ENCODE results near the gene BPIFB3.
A peak's percentile ranks its signal among the peaks of the same experiment; 100 is the strongest.
"Not testable (repeated sequence)": the region's sequence is repeated elsewhere in the genome, so short reads cannot be mapped to it uniquely, and the experiment has no call there.

BPIFB3 gene

DNA sequence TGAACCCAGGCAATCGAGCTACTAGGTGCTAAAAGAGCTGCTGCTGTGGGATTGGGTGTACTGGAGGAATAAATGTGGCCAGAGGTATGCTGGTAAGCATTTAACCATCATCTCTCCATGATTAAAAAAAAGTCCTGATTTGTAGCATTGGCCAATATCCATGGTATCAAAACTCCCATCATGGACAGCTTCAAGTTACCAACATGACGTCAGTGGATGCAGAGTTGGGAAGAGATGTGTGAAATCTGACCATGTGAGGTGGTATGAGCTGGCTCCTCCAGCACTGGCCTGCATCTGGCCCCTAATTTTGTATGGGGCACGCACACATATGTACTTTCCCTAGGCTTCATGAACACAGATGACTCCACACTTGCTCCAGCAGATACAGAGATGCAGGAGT lies 37.4 kb downstream of the BPIFB3 start:
- TF ChIP-seq, protein P1, sequence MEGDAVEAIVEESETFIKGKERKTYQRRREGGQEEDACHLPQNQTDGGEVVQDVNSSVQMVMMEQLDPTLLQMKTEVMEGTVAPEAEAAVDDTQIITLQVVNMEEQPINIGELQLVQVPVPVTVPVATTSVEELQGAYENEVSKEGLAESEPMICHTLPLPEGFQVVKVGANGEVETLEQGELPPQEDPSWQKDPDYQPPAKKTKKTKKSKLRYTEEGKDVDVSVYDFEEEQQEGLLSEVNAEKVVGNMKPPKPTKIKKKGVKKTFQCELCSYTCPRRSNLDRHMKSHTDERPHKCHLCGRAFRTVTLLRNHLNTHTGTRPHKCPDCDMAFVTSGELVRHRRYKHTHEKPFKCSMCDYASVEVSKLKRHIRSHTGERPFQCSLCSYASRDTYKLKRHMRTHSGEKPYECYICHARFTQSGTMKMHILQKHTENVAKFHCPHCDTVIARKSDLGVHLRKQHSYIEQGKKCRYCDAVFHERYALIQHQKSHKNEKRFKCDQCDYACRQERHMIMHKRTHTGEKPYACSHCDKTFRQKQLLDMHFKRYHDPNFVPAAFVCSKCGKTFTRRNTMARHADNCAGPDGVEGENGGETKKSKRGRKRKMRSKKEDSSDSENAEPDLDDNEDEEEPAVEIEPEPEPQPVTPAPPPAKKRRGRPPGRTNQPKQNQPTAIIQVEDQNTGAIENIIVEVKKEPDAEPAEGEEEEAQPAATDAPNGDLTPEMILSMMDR (IDR thresholded peaks at IDR 0.05; ENCODE audit: low read depth, low read length) = no peak
- DNase-seq (ENCODE audit: low read depth in 2 of 2) = no peak
- no peak overlapping the region for H3K4me3 ChIP-seq (replicated peaks in 1 of 2; ENCODE audit: low read depth in 2 of 2, low read length in 2 of 2)

- no peak overlapping the region for H3K4me3 ChIP-seq (replicated peaks in 1 of 2; ENCODE audit: low read depth in 2 of 2, low read length in 2 of 2)
- no peak for DNase-seq (ENCODE audit: low read depth in 2 of 2)
- TF ChIP-seq, protein P1 (IDR thresholded peaks at IDR 0.05; ENCODE audit: low read depth, low read length) = no peak
These were observed 38.0 kb downstream of the BPIFB3 start for GRCh38 chr20:33091693-33092092.

- H3K4me3 ChIP-seq (replicated peaks in 1 of 2; ENCODE audit: low read depth in 2 of 2, low read length in 2 of 2) = no peak overlapping the region
- TF ChIP-seq, protein P1 (IDR thresholded peaks at IDR 0.05; ENCODE audit: low read depth, low read length) = no peak
- DNase-seq (ENCODE audit: low read depth in 2 of 2) = no peak
These were observed 38.7 kb downstream of the BPIFB3 start for GRCh38 chr20:33092361-33092760.

DNA sequence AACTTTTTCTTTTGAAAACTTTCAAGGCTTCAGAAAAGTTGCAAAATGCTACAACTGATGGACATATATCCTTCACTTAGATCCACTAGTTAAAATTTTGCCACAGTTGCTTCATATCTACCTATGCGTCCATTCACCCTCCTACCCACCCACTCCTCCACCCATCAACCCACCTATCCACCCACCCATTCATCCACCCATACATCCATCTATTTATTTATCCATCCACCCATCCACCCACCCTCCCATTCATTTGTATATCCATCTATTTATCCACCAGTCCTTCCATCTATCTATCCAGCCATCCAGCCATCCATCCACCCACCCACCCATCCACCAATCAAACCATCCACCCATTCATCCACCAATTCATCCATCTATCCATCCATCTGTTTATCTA lies 39.4 kb downstream of the BPIFB3 start:
- TF ChIP-seq, protein P1 (IDR thresholded peaks at IDR 0.05; ENCODE audit: low read depth, low read length) = no peak
- no peak overlapping the region for H3K4me3 ChIP-seq (replicated peaks in 1 of 2; ENCODE audit: low read depth in 2 of 2, low read length in 2 of 2)
- no peak for DNase-seq (ENCODE audit: low read depth in 2 of 2)

DNA sequence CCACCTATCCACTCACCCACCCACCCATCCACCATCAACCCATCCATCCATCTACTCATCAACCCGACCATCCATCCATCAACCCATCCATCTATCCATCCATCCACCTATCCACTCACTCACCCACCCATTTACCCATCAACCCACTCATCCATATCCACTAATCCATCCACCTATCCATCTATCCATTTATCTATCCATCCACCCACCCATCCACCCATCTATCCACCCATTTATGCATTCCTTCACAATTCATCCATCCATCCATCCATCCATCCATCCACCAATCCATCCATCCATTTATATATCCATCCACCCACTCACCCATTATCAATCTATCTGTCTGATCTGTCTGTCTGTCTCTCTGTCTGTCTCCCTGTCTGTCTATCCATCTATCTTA lies 39.9 kb downstream of the BPIFB3 start:
- TF ChIP-seq, protein P1 (IDR thresholded peaks at IDR 0.05; ENCODE audit: low read depth, low read length) = no peak
- no peak for DNase-seq (ENCODE audit: low read depth in 2 of 2)
- H3K4me3 ChIP-seq (replicated peaks in 1 of 2; ENCODE audit: low read depth in 2 of 2, low read length in 2 of 2) = no peak overlapping the region

- no peak for DNase-seq (ENCODE audit: low read depth in 2 of 2)
- TF ChIP-seq, protein P1 (IDR thresholded peaks at IDR 0.05; ENCODE audit: low read depth, low read length) = no peak
- no peak overlapping the region for H3K4me3 ChIP-seq (replicated peaks in 1 of 2; ENCODE audit: low read depth in 2 of 2, low read length in 2 of 2)
These were observed 41.5 kb downstream of the BPIFB3 start for GRCh38 chr20:33095249-33095648.

DNA sequence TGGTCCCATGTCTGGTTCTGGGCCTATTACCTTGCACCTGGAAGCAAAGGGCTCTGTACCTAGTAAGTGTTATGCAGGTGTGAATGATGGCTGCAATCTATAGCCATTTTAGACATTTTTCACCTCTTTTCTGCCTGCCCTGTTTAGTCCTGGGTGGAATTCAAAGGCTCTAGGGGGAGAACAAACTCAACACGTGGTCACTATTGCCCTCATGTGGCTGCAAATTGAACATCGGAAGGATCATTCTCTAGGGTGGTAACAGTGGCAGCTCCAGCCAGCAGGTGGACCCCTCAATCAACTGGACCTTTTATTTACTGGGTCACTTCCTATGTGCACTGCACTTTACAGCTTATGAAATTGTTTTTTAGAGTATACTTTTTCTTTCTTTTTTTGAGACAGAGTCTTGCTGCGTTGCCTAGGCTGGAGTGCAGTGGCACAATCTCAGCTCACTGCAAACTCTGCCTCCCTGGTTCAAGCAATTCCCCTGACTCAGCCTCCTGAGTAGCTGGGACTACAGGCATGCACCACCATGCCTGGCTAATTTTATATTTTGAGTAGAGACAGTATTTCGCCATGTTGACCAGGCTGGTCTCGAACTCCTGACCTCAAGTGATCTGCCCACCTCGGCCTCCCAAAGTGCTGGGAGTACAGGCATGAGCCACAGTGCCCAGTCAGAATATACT lies 42.3 kb downstream of the BPIFB3 start:
- TF ChIP-seq, protein P1 (IDR thresholded peaks at IDR 0.05; ENCODE audit: low read depth, low read length) = peak; percentile 66
- H3K4me3 ChIP-seq (replicated peaks in 1 of 2; ENCODE audit: low read depth in 2 of 2, low read length in 2 of 2) = not testable (repeated sequence)
- peak; percentile 58 to 74 for DNase-seq (ENCODE audit: low read depth in 2 of 2)

Data from cardiac fibroblast (primary cell).